ENCODE data around the gene SRSF3. TPM values are rescaled to one million over a fixed set of nuclear protein-coding genes. Genes with fewer than 3 reads are reported as not detected.
"Not testable (repeated sequence)": the region's sequence is repeated elsewhere in the genome, so short reads cannot be mapped to it uniquely, and the experiment has no call there.

The SRSF3 gene
- total RNA-seq, 1 donor from 2014 or later: 455 TPM

- no peak for TF ChIP-seq CTCF (conservative IDR thresholded peaks at IDR 0.05)
- Mint-ChIP-seq H3K4me1 (ENCODE audit: unreplicated experiment) (peaks cover 30% of the 10 kb centered on the region), H3K27ac (no peak overlapping the region), H3K9me3 (no peaks in the 10 kb centered on the region), H3K27me3 (no peaks in the 10 kb centered on the region), H3K36me3 (no peaks in the 10 kb centered on the region), H3K4me3 (no peak overlapping the region)
- DNase-seq (ENCODE audit: extremely low spot score, unreplicated experiment): no peak
Observed at GRCh38 chr6:36651659-36652379, 57.7 kb downstream of the SRSF3 start.

DNA sequence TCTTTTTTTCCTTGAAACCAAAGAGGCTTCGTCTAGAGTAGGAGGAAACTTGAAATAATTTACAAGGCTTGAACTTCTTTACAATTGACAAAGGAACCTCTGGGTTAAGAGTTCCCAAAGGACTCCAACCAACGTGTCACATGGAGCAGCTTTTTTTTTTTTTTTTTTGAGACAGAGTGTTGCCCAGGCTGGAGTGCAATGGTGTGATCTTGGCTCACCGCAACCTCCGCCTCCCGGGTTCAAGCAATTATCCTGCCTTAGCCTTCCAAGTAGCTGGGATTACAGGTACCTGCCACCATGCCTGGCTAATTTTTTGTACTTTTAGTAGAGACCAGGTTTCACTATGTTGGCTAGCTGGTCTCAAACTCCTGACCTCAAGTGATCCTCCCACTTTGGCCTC, 60.3 kb downstream of the SRSF3 start:
- H3K27me3 Mint-ChIP-seq; H3K36me3 Mint-ChIP-seq; H3K9me3 Mint-ChIP-seq; DNase-seq (ENCODE audit: extremely low spot score, unreplicated experiment); H3K27ac Mint-ChIP-seq; H3K4me3 Mint-ChIP-seq: not testable (repeated sequence)
- H3K4me1 Mint-ChIP-seq (ENCODE audit: unreplicated experiment): peaks cover 33% of the 10 kb centered on the region

Small RNA genes lying within 50 kb of the gene (microRNA-seq; reads per million reads assigned to microRNA genes)
- not detected for gene MIR3925

Other genes with a start within 250 kb of the SRSF3 start
- gene ETV7, start 206.7 kb upstream of the SRSF3 start, total RNA-seq (ENCODE audit: low replicate concordance): 1.7 and 3.3 TPM in 2 replicates
- 0.19 TPM in 1 of 2 replicates, not detected in the other for gene PXT1, start 151.5 kb upstream of the SRSF3 start, total RNA-seq (ENCODE audit: low replicate concordance)
- gene KCTD20, start 151.4 kb upstream of the SRSF3 start, total RNA-seq (ENCODE audit: low replicate concordance): 36.4 and 51.8 TPM in 2 replicates
- gene STK38, start 46.9 kb upstream of the SRSF3 start, total RNA-seq (ENCODE audit: low replicate concordance): 50.1 and 64.9 TPM in 2 replicates
- 76.3 and 185 TPM in 2 replicates for gene CDKN1A, start 84.4 kb downstream of the SRSF3 start, total RNA-seq (ENCODE audit: low replicate concordance)
- 0.07 TPM in 1 of 2 replicates, not detected in the other for gene RAB44, start 103.5 kb downstream of the SRSF3 start, total RNA-seq (ENCODE audit: low replicate concordance)
- gene CPNE5, start 245.1 kb downstream of the SRSF3 start, total RNA-seq (ENCODE audit: low replicate concordance): 0.14 and 0.72 TPM in 2 replicates

Measured in type B pancreatic cell (in vitro differentiated cells).